GM19239 (cell line): ENCODE results near the gene TOMM6.

Experiments
- DNase-seq: peaks from one replicate; pipeline ENCODE4 v3.0.0; 2011; ENCODE audit warnings: low spot score; ENCODE audit not compliant: insufficient read length
- FAIRE-seq: peaks from 2 replicates; lab custom pipeline; 2011; peaks lifted over from hg19 to GRCh38; lab: Jason Lieb, UNC

TOMM6 gene

DNA sequence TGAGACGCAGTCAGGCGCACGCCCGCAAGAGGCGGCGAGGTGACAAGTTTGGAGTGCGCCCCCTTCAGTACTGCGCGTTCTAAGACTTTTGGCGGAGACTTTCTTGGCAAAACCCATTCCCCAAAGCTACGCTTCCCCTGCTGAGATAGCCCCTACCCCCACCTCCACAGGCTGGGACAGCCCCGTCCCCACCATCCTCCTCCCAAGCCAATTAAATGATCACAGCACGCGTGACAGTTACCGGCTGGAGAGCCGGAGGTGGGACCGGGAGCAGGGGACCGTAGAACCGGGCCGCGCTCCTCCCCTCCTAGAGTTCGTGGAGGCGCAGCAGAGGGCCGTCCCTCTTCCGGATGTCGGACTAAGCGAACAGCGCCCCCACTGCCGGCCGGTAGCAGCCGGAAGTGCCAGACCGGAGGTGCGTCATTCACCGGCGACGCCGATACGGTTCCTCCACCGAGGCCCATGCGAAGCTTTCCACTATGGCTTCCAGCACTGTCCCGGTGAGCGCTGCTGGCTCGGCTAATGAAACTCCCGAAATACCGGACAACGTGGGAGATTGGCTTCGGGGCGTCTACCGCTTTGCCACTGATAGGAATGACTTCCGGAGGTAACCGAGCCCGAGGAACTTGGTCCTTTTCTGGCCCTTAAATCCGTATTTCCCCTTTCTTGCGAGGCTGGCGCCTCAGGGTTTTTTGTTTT, at the start of gene TOMM6:
TOMM6 (plus strand) TSS at position 476 of the 699 bp plus-strand sequence; CDS start at position 480, 4 bp downstream.
- FAIRE-seq (peak; percentile 87), DNase-seq (peak; percentile 85)

DNA sequence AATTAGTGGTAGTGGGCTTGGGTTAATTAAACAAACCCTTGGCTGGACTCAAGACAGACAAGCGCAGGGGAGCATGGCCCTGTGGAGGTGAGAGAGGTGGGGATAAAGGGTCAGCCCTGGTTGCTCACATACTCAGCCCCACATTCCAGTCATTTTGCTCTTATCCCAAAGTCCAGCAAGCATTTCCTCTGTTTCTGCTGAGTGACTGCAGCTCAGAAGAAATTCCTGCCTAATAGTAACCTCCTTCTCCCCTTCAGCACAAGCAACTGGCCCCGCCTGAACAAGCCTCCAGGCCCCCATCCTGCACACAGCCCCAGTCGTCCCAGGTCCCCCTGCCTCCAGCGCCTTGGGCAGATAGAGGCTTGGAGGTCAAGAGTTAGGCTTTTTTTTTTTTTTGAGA, 48.5 kb upstream of the TOMM6 start:
- FAIRE-seq: no peak
- DNase-seq: no peak

GRCh38 chr6:41740366-41741162, 46.9 kb upstream of the TOMM6 start:
- DNase-seq: no peak
- FAIRE-seq: no peak

GRCh38 chr6:41741625-41742490, 45.6 kb upstream of the TOMM6 start:
- FAIRE-seq (no peak), DNase-seq (no peak)

GRCh38 chr6:41743406-41744235, 43.9 kb upstream of the TOMM6 start:
- FAIRE-seq (no peak), DNase-seq (no peak)

DNA sequence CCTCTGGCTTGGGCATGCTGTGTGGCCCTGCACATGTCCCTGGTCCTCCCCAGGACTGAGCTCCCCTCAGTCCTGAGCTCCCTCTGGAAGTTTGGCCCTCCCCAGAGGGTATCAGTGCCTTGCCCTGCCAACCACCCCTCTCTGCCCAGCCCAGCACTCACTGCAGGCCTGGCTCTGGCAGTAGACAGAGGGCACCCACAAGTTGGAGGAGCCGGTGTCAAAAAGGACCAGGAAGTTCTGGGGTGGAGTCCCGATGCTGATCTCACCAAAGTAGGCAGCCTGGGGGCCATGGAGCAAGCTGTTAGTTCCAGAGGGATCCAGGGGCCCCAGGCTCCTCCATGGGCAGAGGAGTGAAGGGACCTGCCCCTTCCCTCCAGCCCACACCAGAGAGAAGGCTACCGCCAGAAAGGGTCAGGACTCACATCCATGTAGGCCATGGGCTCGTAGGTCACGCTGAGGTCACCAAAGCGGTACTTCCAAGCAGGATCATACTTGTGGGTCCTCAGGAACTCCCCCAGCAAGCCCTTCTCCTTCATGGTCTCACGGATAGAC, 43.2 kb upstream of the TOMM6 start:
- DNase-seq (no peak), FAIRE-seq (no peak)

GRCh38 chr6:41746107-41746506, 41.4 kb upstream of the TOMM6 start:
- FAIRE-seq: no peak
- DNase-seq: no peak

DNA sequence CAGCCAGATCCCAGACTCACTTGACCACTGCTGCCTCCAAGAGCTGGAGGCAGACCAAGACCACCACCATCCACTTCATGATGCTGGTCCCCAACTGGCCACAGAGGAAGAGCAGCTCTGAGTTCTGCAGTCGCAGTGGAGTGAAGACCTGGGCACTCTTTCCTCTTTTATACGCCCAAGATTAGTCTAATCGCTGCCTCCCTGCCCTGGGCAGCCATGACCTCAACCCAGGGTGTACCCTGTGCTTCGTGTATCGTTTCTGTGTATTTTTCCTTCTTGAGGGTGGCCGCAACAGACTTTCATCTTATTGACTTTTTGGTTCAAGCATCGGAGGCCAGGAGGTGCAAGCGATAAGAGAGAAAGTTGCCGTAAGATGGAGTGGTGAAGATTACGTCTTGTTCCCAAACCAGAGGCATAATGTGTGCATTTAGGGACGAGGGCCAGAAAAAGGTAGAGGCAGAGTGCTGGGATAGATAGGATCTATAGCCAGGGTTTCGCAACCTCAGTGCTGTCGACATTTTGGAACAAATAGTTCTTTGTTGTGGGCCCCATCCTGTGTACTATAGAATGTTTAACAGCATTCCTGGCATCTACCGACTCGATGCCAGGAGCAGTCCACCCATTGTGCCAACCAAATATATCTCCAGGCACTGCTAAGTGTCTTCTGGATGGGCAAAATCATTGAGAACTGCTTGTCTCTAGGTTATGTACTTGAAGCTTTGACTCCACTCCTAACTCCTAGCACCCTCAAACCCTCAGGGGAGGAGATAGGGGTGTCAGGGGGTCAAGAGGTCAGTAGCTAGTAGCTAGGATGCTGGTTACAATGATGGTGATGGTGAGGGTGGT, 40.0 kb upstream of the TOMM6 start, which contains the start of gene PGC:
PGC (minus strand) TSS at position 142 of the 846 bp plus-strand sequence; CDS start at position 79, 63 bp downstream.
- DNase-seq (no peak), FAIRE-seq (no peak)

DNA sequence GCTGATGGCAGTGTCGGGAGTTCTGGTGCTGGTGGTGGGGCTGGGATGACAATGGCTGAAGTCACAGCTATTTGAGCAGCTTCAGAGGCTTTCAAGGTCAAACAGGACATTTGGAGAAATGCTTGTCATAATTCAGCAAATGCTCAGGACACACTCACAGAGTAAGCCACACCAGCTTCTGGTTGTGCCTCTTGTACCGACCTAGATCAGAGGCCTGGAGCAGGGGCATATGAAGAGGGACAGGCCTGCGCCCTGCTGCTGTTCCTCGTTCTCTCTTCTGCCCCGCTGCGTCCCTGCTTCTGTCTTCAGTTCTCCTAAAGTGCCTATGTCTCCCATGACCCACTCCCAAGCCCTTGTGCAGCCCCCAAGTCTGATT, 39.4 kb upstream of the TOMM6 start:
- DNase-seq (no peak), FAIRE-seq (no peak)

DNA sequence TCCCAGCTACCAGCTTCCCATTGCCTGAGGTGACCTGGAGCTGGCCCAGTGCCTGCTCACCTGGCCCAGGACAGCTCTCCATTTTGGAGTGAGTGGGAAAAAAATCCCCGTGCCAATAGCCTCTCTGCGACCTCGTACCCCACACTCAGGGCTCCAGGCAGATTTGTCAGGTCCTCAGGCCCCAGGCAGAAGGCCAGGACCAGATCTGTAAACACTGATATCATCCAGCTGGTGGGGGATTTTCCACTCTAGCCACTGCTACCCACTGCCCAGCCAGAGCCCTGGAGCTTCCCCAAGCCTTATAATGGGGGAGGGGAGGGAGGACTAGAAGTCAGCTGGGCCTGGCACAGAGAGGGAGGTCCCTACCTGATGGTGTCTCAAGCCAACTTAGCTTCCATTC, 39.0 kb upstream of the TOMM6 start:
- DNase-seq (no peak), FAIRE-seq (no peak)

- no peak for FAIRE-seq
These were observed 37.1 kb upstream of the TOMM6 start for GRCh38 chr6:41750374-41750773.

DNA sequence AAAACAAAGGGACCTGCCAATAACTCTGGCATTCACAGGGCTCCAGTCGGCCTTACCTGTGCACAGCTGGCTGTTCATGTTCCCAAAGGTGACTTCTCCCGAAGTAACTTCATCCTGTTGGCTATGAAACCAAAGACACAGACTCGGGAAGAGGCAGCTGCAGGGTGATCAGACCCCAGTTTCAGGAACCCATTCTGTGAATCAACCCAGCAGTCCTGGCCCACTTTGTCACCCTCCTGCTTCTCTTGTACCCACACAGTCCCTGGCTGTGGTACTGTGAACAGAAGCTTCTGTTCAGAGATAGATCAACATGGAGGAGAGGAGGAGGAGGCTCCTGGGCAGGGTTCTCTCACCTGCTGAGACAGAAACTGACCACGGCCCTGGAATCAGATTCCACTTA, 31.6 kb upstream of the TOMM6 start:
- FAIRE-seq (no peak), DNase-seq (no peak)

More at GRCh38 chr6:41750374-41750773, 37.1 kb upstream of the TOMM6 start:
- no peak for DNase-seq

- DNase-seq (no peak), FAIRE-seq (no peak)
These were observed 31.1 kb upstream of the TOMM6 start for GRCh38 chr6:41756354-41756753.

DNA sequence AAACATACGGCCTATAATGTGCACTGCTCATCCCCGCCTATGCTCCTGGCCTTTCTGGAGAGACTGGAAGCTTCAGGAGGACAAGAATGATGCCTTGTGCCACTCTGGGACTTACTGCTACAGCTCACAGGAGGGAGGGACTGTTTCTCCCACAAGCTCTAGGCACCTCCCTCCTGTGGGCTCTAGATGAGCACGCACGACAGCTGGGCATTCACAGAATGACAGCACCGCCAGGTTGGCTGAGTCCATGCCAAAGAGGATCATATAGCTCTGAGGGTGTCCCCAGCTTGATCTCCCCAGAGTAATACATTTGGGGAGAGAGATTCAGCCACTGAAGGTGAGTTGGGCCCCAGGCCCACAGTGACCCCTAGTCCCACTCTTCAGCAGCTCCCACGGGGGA, 30.2 kb upstream of the TOMM6 start:
- FAIRE-seq (no peak), DNase-seq (no peak)

DNA sequence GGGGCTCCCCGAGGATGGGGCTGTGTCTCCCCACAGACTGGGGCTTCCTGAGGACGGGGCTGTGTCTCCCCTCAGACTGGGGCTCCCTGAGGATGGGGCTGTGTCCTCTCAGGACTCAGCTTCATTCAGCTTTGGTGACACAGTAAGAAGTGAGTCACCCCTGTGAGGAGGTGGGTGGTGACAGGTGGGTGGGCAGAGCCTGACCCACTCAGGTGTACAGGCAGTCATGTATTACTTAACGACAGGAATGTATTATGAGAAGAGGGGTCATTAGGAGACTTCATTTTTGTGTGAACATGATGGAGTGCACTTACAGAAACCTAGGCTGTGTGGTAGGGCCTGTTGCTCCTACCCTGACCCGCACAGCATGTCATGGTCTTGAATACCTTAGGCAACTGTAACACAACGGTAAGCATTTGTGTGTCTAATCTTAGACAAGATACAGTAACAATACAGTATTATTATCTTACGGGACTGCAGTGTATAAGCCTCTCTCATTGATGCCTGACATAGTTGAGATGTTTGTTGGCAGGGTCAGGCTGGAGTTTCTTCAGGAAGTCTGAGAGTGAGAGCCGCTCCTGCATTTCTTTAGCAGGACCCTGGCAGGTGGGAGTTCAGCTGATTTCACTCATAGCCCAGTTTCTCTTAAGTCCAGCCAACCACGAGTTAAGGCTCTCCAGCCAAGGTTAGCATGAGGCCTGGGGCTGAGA, 29.4 kb upstream of the TOMM6 start:
- no peak for DNase-seq
- no peak for FAIRE-seq

GRCh38 chr6:41758641-41759035, 28.9 kb upstream of the TOMM6 start:
- no peak for DNase-seq
- no peak for FAIRE-seq

DNA sequence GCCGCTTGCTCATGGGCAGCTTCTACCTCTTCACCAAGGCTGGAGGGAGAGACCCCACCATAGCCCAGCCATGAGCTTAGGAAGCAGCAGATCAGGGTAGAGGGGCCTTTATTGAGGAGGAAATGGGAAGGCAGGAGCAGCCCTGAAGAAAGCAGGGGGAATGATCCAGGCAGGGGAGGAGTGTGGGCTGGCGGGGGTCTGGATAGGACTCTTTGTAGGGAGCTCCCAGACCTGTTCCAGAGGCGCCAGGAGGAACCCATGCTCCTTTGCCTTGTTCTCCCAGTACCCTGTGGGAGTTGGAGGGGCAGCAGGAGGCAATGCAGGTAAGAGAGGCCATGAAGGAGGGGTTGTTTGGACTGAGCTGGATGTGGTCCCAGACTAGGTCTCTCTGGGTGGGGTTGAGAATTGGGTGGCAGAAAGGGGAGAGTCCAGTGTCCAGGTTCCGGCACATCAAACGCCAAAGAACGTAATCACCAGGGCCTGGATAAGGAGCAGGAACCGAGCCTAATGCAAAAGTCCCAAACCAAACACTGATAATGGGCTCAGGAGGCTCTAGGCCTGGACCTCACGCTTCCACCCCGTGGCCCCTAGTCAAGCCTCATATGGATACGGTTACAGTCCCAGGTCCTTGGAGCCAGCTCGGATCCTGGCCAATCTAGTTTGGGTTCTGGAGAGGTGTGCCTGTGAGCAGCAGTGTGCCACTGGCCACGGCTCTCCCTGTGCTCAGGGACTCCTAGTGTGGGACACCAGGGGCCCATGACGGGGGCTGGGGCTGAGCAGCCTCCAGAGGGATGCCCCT, 28.2 kb upstream of the TOMM6 start:
- DNase-seq (no peak), FAIRE-seq (no peak)
